ENCODE data around the gene SDHD.

- TF ChIP-seq CTCF (IDR thresholded peaks at IDR 0.05; ENCODE audit: borderline replicate concordance, extremely low read depth, low read length, poor library complexity, severe bottlenecking) (no peak), EZH2 (IDR thresholded peaks at IDR 0.05; ENCODE audit: borderline replicate concordance, low read depth, low read length, severe bottlenecking) (no peak)
Measured at GRCh38 chr11:112062923-112063322, 23.8 kb upstream of the SDHD start.

All from DND-41 (cell line).